ENCODE measurements around the gene SLC66A1.
A peak's percentile ranks its signal among the peaks of the same experiment; 100 is the strongest.

The SLC66A1 gene

DNA sequence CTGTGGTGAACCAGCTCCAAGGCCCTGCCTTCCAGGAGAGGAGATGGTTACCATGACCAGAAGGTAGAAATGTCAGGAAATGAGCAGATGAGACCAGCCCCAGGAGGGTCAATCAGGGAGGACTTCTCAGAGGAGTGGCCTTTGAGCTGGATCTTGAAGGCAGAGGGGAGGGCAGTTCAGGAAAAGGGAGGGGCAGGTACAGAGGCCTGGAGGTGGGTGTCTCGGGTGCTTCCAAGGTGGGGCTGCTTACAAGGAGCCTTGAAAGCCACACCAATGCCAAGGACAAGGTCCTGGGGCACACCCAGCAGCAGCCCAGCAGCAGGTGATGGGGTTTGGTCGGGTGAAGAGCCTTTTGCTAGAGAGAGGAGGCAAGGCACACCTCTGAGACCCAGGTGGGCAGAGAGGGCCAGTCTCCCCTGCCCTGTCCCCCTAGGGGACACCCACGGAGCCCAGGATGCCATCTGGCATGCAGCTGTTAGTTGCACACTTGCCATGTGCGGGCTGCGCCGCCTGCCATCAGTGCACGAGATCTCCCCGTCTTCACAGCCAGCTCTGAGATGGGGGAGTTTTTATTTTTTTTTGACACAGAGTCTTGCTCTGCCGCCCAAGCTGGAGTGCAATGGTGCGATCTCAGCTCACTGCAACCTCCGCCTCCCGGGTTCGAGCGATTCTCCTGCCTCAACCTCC is 18.5 kb downstream of the SLC66A1 start:
- no peak for TF ChIP-seq REST (IDR thresholded peaks at IDR 0.05; ENCODE audit: insufficient replicate concordance, low read depth)
- DNase-seq (ENCODE audit: low read depth in 1 of 2, low spot score in 1 of 2) = no peak
- Histone ChIP-seq H3K27me3 (ENCODE audit: insufficient read depth, poor library complexity, severe bottlenecking) (no peaks in the 10 kb centered on the region), H3K27ac (replicated peaks) (no peak overlapping the region), H3K4me3 (replicated peaks; ENCODE audit: insufficient read depth, low read length) (no peak overlapping the region)

- no peak overlapping the region for H3K4me3 ChIP-seq (replicated peaks; ENCODE audit: insufficient read depth, low read length)
- no peak for DNase-seq (ENCODE audit: low read depth in 1 of 2, low spot score in 1 of 2)
- H3K27me3 ChIP-seq (ENCODE audit: insufficient read depth, poor library complexity, severe bottlenecking) = no peaks in the 10 kb centered on the region
- no peak for TF ChIP-seq SPI1 (IDR thresholded peaks at IDR 0.05; ENCODE audit: borderline replicate concordance, low read depth)
- TF ChIP-seq GABPA (IDR thresholded peaks at IDR 0.05; ENCODE audit: low read depth) = no peak
- TF ChIP-seq REST (IDR thresholded peaks at IDR 0.05; ENCODE audit: insufficient replicate concordance, low read depth) = no peak
- TF ChIP-seq, protein P1, sequence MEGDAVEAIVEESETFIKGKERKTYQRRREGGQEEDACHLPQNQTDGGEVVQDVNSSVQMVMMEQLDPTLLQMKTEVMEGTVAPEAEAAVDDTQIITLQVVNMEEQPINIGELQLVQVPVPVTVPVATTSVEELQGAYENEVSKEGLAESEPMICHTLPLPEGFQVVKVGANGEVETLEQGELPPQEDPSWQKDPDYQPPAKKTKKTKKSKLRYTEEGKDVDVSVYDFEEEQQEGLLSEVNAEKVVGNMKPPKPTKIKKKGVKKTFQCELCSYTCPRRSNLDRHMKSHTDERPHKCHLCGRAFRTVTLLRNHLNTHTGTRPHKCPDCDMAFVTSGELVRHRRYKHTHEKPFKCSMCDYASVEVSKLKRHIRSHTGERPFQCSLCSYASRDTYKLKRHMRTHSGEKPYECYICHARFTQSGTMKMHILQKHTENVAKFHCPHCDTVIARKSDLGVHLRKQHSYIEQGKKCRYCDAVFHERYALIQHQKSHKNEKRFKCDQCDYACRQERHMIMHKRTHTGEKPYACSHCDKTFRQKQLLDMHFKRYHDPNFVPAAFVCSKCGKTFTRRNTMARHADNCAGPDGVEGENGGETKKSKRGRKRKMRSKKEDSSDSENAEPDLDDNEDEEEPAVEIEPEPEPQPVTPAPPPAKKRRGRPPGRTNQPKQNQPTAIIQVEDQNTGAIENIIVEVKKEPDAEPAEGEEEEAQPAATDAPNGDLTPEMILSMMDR (IDR thresholded peaks at IDR 0.05; ENCODE audit: insufficient read depth, low read length) = no peak
- TF ChIP-seq POLR2AphosphoS5 (IDR thresholded peaks at IDR 0.05; ENCODE audit: low read depth) = peak; percentile 16; the same call in 1 of the 2 replicates
- H3K27ac ChIP-seq (replicated peaks) = no peak overlapping the region
Observed at GRCh38 chr1:19331262-19331878, 19.2 kb downstream of the SLC66A1 start.

- Histone ChIP-seq H3K27ac (replicated peaks) (no peak overlapping the region), H3K4me3 (replicated peaks; ENCODE audit: insufficient read depth, low read length) (no peak overlapping the region), H3K27me3 (ENCODE audit: insufficient read depth, poor library complexity, severe bottlenecking) (no peaks in the 10 kb centered on the region)
- DNase-seq (ENCODE audit: low read depth in 1 of 2, low spot score in 1 of 2) = no peak
- TF ChIP-seq POLR2AphosphoS5 (IDR thresholded peaks at IDR 0.05; ENCODE audit: low read depth) = no peak
- TF ChIP-seq, protein P1 (IDR thresholded peaks at IDR 0.05; ENCODE audit: insufficient read depth, low read length) = no peak
- TF ChIP-seq REST (IDR thresholded peaks at IDR 0.05; ENCODE audit: insufficient replicate concordance, low read depth) = no peak
- TF ChIP-seq SPI1 (IDR thresholded peaks at IDR 0.05; ENCODE audit: borderline replicate concordance, low read depth) = no peak
- no peak for TF ChIP-seq GABPA (IDR thresholded peaks at IDR 0.05; ENCODE audit: low read depth)
Observed at GRCh38 chr1:19332832-19333231, 20.7 kb downstream of the SLC66A1 start.

All from HL-60 (cell line).